HCT116 (cell line): ENCODE data around the gene SHANK3. TPM values are rescaled to one million over a fixed set of nuclear protein-coding genes. Genes with fewer than 3 reads are reported as not detected.
"Not testable (repeated sequence)": the region's sequence is repeated elsewhere in the genome, so short reads cannot be mapped to it uniquely, and the experiment has no call there.

Experiments used
- ATAC-seq: fragments of 200-7000 bp; cut with Tn5 transposase; 2 replicates; pipeline ENCODE4 v1.9.1; 2020; ENCODE audit warnings: mild to moderate bottlenecking, moderate library complexity
- BruUV-seq: library from RNA; stranded (reverse); fragments of 400-500 nt; replicated peaks from 2 replicates; lab custom pipeline; 2021; lab: Mats Ljungman, UMichigan
- CTCF ChIA-PET: fragments of 300-600 bp; sonication (Branson Sonifier 250); formaldehyde crosslinking; loops from one replicate; lab custom pipeline; 2021; ENCODE audit warnings: antibody characterized with exemption; lab: Charles Lee
- POLR2A ChIA-PET: fragments of 300-600, 350-600 bp; sonication (Branson Sonifier 250); formaldehyde crosslinking; loops from one replicate; lab custom pipeline; 2021; ENCODE audit warnings: antibody characterized with exemption; lab: Charles Lee
- RAD21 ChIA-PET, 2 experiments: fragments of 300-600 bp; sonication (Branson Sonifier 250); formaldehyde crosslinking; loops; one replicate each; lab custom pipeline; 2023; ENCODE audit warnings: low total read pairs in 2 of 2; ENCODE audit not compliant: uncharacterized antibody in 2 of 2, unreplicated experiment in 2 of 2, low non-redundant PET in 1 of 2; lab: Charles Lee
- DNase-seq: peaks from one replicate; pipeline ENCODE4 v3.0.0-alpha.2; 2010; ENCODE audit warnings: low read depth, low spot score
- H2AFZ ChIP-seq: fragments of 200-600 bp; shearing (Covaris generic), sonication (generic); 2 replicates; pipeline ENCODE4 v1.6.1; 2017; ENCODE audit warnings: low read depth, mixed run types, mixed read lengths, antibody characterized with exemption, low read length; ENCODE audit not compliant: poor library complexity, severe bottlenecking
- H3K27ac ChIP-seq: 2 replicates; pipeline ENCODE4 v1.5.1; 2012; ENCODE audit warnings: low read depth, low read length
- H3K27me3 ChIP-seq: fragments of 200-600 bp; sonication (generic); 2 replicates; pipeline ENCODE4 v1.6.1; 2016; ENCODE audit warnings: mixed run types, low read length, mixed read lengths; ENCODE audit not compliant: insufficient read depth
- H3K36me3 ChIP-seq, 2 experiments: fragments of 200-500 bp in 1 of 2; fragments of 200-600 bp in 1 of 2; sonication (Bioruptor generic) in 1 of 2; sonication (generic) in 1 of 2; 2 replicates each; pipeline versions ENCODE4 v1.5.1 to v1.6.1; 2014 to 2016; ENCODE audit warnings: low read length in 2 of 2, inconsistent platforms in 1 of 2, mixed read lengths in 1 of 2, mixed run types in 1 of 2; ENCODE audit not compliant: insufficient read depth in 2 of 2, control insufficient read depth in 1 of 2
- H3K4me1 ChIP-seq, 2 experiments: fragments of 200-600 bp in 1 of 2; sonication (generic) in 1 of 2; 2 replicates each; pipeline versions ENCODE4 v1.5.1 to v1.6.1; 2012 to 2017; ENCODE audit warnings: low read length in 2 of 2, inconsistent platforms in 1 of 2, mild to moderate bottlenecking in 1 of 2, mixed read lengths in 1 of 2, mixed run types in 1 of 2, moderate library complexity in 1 of 2; ENCODE audit not compliant: insufficient read depth in 2 of 2, control insufficient read depth in 1 of 2
- H3K4me2 ChIP-seq: fragments of 200-600 bp; sonication (generic); 2 replicates; pipeline ENCODE4 v1.6.1; 2017; ENCODE audit warnings: mixed run types, low read length, mixed read lengths
- H3K4me3 ChIP-seq, 2 experiments: fragments of 200-600 bp in 1 of 2; sonication (generic) in 1 of 2; replicated peaks in 1 of 2; 2 replicates each; pipeline ENCODE4 v1.5.1; 2011 to 2016; ENCODE audit warnings: low read length in 2 of 2, control low read depth in 1 of 2, low read depth in 1 of 2, mild to moderate bottlenecking in 1 of 2, mixed read lengths in 1 of 2, mixed run types in 1 of 2
- H3K79me2 ChIP-seq: fragments of 200-600 bp; sonication (generic); 2 replicates; pipeline ENCODE4 v1.6.1; 2017; ENCODE audit warnings: mild to moderate bottlenecking, mixed run types, low read length, moderate library complexity, mixed read lengths; ENCODE audit not compliant: insufficient read depth
- H3K9ac ChIP-seq: fragments of 200-600 bp; sonication (generic); 2 replicates; pipeline ENCODE4 v1.6.1; 2016; ENCODE audit warnings: low read length, mixed read lengths
- H3K9me2 ChIP-seq: fragments of 200-600 bp; sonication (generic), shearing (Covaris generic); 2 replicates; pipeline ENCODE4 v1.6.1; 2017; ENCODE audit warnings: mixed run types, mild to moderate bottlenecking, moderate library complexity; ENCODE audit not compliant: insufficient read depth
- H3K9me3 ChIP-seq, 2 experiments: fragments of 200-500 bp in 1 of 2; fragments of 200-600 bp in 1 of 2; sonication (Bioruptor generic) in 1 of 2; sonication (generic) in 1 of 2; 2 replicates each; pipeline ENCODE4 v1.6.1; 2014 to 2017; ENCODE audit warnings: low read length in 2 of 2, mixed read lengths in 2 of 2, inconsistent platforms in 1 of 2, low read depth in 1 of 2, mild to moderate bottlenecking in 1 of 2, mixed run types in 1 of 2, moderate library complexity in 1 of 2; ENCODE audit not compliant: control insufficient read depth in 1 of 2, insufficient read depth in 1 of 2
- H4K20me1 ChIP-seq: fragments of 200-600 bp; sonication (generic), shearing (Covaris generic); 2 replicates; pipeline ENCODE4 v1.6.1; 2017; ENCODE audit warnings: mixed run types, mild to moderate bottlenecking, moderate library complexity; ENCODE audit not compliant: insufficient read depth
- CBX3 ChIP-seq: IDR thresholded peaks from 2 replicates; pipeline ENCODE4 v1.6.1; 2012; ENCODE audit warnings: low read depth
- CEBPB ChIP-seq: IDR thresholded peaks from 2 replicates; pipeline ENCODE4 v1.6.1; 2012; ENCODE audit warnings: low read depth
- FOSL1 ChIP-seq: IDR thresholded peaks from 2 replicates; pipeline ENCODE4 v1.6.1; 2012; ENCODE audit warnings: low read depth
- JUND ChIP-seq: IDR thresholded peaks from 2 replicates; pipeline ENCODE4 v1.6.1; 2012
- RAD21 ChIP-seq: IDR thresholded peaks from 2 replicates; pipeline ENCODE4 v1.6.1; 2012; ENCODE audit warnings: low read depth, mild to moderate bottlenecking
- ZBTB33 ChIP-seq: IDR thresholded peaks from 2 replicates; pipeline ENCODE4 v1.6.1; 2011; ENCODE audit warnings: mild to moderate bottlenecking, low read length, moderate library complexity; ENCODE audit not compliant: insufficient replicate concordance; ENCODE audit errors: extremely low read depth
- ZFX ChIP-seq: fragments of 450-650 bp; IDR thresholded peaks from 2 replicates; pipeline ENCODE4 v1.6.1; 2017
- intact Hi-C: fragments of 100-400 bp; cut with micrococcal nuclease; formaldehyde crosslinking; loops from 2 replicates; pipeline ENCODE4 v1.10.0; 2022
- total RNA-seq: library from RNA; stranded (reverse); gene quantifications from one replicate; pipeline ENCODE4 v1.2.1, GENCODE V29; 2021; ENCODE audit not compliant: unreplicated experiment
- TF ChIP-seq, protein P1 (sequence below): IDR thresholded peaks from 2 replicates; pipeline ENCODE4 v1.6.1; 2012; ENCODE audit warnings: low read depth

The SHANK3 gene
- total RNA-seq, 1 experiment from 2014 or later: 16.0 TPM

- H4K20me1 ChIP-seq: not testable (repeated sequence)
Observed at GRCh38 chr22:50659711-50660110, 12.9 kb upstream of the SHANK3 start.

DNA sequence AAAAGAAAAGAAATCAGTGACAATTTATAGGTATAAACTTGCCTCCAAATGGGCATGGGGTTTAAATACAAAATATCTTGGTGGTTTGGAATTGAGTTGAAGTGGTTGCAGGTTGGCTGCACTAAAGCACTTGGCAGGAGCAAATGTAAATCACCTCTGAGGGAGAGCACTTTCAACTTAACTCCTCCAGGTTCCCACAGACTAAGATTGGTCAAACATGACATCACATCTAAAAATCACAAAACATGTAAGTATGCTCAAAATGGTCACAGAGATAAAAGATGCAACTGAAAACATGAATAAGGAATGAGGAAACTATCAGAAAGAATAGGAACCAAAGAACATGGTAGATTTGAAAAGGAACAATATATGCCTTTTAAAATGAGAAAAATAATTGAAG, 12.3 kb upstream of the SHANK3 start:
- ChIA-PET RAD21 (no interaction called here), POLR2A (no interaction called here)
- H4K20me1 ChIP-seq: no peaks in the 10 kb centered on the region
- no peaks in the 10 kb centered on the region for H3K79me2 ChIP-seq
- H3K9me2 ChIP-seq: no peaks in the 10 kb centered on the region
- no peak for DNase-seq
- H3K4me3 ChIP-seq: no peak overlapping the region
- no peaks in the 10 kb centered on the region for H3K27me3 ChIP-seq
- intact Hi-C loops: no loop called here
- no peak overlapping the region for H2AFZ ChIP-seq
- no peak overlapping the region for H3K9ac ChIP-seq
- BruUV-seq: no TSS peak
- TF ChIP-seq ZFX: no peak
- TF ChIP-seq ZBTB33: no peak
- TF ChIP-seq CBX3: no peak
- no peak for TF ChIP-seq JUND
- no peak for TF ChIP-seq CEBPB
- TF ChIP-seq, protein P1, sequence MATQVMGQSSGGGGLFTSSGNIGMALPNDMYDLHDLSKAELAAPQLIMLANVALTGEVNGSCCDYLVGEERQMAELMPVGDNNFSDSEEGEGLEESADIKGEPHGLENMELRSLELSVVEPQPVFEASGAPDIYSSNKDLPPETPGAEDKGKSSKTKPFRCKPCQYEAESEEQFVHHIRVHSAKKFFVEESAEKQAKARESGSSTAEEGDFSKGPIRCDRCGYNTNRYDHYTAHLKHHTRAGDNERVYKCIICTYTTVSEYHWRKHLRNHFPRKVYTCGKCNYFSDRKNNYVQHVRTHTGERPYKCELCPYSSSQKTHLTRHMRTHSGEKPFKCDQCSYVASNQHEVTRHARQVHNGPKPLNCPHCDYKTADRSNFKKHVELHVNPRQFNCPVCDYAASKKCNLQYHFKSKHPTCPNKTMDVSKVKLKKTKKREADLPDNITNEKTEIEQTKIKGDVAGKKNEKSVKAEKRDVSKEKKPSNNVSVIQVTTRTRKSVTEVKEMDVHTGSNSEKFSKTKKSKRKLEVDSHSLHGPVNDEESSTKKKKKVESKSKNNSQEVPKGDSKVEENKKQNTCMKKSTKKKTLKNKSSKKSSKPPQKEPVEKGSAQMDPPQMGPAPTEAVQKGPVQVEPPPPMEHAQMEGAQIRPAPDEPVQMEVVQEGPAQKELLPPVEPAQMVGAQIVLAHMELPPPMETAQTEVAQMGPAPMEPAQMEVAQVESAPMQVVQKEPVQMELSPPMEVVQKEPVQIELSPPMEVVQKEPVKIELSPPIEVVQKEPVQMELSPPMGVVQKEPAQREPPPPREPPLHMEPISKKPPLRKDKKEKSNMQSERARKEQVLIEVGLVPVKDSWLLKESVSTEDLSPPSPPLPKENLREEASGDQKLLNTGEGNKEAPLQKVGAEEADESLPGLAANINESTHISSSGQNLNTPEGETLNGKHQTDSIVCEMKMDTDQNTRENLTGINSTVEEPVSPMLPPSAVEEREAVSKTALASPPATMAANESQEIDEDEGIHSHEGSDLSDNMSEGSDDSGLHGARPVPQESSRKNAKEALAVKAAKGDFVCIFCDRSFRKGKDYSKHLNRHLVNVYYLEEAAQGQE: no peak
- no peak for TF ChIP-seq RAD21
- no peak for TF ChIP-seq FOSL1
- TF ChIP-seq, all 23 proteins: peak for 0
- Histone ChIP-seq H3K4me1 (peaks cover 5 to 29% of the 10 kb centered on the region in 2 experiments), H3K4me2 (no peak overlapping the region), H3K36me3 (no peaks in the 10 kb centered on the region), H3K9me3 (no peaks in the 10 kb centered on the region), H3K27ac (no peak overlapping the region)
- CTCF ChIA-PET: no interaction called here
- no peak for ATAC-seq

More at GRCh38 chr22:50659711-50660110, 12.9 kb upstream of the SHANK3 start:
- intact Hi-C loops, ATAC-seq, H3K9me2 ChIP-seq, CTCF ChIA-PET, H3K4me2 ChIP-seq, H3K27me3 ChIP-seq, H3K4me3 ChIP-seq, BruUV-seq, RAD21 ChIA-PET, H3K27ac ChIP-seq, H3K36me3 ChIP-seq, H3K9ac ChIP-seq, DNase-seq, POLR2A ChIA-PET, H3K79me2 ChIP-seq, H3K9me3 ChIP-seq, H2AFZ ChIP-seq: not testable (repeated sequence)
- peaks cover 5 to 29% of the 10 kb centered on the region in 2 experiments for H3K4me1 ChIP-seq
